ENCODE data around the gene ATG101. TPM values are rescaled to one million over a fixed set of nuclear protein-coding genes. Genes with fewer than 3 reads are reported as not detected.

ATG101 gene
- total RNA-seq, 1 donor from 2014 or later, result 38.4 TPM

- intact Hi-C loops (cut with micrococcal nuclease), result no loop called here
Measured at GRCh38 chr12:52041035-52041434, 28.7 kb upstream of the ATG101 start.

- intact Hi-C loops (cut with micrococcal nuclease), result no loop called here
Measured at GRCh38 chr12:52041695-52042123, 28.1 kb upstream of the ATG101 start.

GRCh38 chr12:52042706-52043385 is 26.9 kb upstream of the ATG101 start:
- intact Hi-C loops (cut with micrococcal nuclease), result no loop called here

DNA sequence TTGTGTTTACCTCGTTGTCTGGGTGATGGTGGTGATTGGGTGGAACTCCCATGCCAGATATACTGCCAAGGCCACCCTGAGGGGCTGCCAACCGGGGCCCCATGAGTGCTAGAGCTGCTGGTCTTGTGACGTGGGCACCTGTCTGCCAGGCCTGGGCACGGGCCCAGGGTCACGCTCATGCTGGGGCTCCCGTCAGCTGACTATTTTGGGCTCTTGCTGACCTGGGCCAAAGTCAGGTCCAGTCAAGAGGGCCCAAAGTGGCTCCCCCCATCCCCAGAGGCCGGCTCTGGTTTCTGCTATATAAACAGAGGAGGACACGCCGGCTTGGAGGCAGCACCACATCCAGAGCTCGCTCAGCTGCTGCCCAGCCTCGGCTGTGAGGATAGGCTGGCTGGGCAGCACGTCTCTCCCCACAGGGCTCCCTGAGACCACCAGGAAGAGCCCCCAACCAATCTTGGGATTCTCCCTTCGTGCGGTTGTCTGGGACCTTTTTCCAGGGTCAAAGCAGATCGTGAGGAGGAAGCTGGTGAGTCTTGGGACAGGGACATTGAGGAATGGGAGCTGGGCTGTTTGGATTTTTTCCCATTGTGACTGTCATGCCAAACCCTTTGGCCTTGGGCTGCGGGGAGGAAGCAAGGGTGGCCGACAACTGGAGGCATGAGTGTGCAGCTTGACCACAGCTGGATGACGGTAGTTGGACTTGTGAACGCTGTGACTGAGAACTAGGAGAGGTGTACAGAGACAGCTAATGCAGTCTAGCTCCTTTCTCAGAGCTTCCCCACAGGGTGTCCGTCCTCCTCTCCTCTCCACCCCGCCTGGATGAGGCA is 26.2 kb upstream of the ATG101 start:
- intact Hi-C loops (cut with micrococcal nuclease), result no loop called here

DNA sequence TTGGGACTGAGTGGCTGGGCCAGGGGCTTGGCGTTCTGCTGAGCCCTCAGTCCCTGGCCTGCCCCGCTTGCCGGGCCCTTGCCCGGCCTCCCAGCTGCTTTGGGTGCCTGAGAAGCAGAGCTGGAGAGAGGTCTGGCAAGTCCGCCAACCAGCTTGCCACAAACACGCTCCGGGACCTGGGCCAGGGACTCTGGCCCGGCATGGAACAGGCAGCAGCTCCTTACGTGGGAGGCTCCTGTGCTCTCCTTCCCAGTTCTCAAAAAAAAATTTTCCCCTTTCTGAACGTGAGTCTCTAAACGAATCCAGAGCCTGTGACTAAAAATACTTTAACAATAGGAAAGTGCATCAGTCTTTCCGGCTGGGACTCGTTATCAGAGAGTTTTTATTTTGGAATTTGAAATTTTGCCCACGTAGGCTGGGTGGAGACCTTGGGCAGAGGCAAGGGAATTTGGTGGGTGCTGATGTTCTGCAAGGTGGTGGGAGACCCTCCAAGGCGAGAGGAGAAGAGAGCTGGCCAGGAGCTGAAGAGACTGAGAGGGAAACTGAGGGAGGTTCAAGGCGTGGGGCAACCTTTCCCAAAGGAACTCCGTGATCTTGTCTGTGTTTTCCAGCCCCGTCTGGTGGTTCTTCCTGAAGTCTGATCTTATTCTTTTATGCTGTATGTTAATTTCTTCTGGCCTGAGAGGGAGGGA is 25.3 kb upstream of the ATG101 start:
- intact Hi-C loops (cut with micrococcal nuclease), result no loop called here

DNA sequence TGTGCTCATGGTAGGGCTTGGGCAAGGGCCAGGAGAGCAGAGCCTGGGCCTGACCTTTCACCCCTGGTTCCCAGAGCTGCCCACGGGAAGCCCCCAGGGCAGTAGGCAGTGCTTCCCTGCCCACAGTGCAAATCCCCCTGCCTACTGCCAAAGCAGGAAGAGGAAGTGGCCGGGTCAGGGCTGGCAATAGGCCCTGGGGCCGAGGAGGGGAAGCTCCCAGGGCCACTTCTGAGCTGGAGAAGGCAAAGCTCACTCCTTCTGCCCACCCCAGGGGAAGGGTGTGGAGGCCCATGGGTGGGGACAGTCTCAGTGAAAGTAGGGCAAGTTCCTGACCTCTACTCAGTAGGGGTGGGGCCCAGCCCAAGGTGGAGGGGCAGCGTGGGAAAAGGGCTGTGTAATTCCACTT is 24.0 kb upstream of the ATG101 start:
- intact Hi-C loops (cut with micrococcal nuclease), result no loop called here

DNA sequence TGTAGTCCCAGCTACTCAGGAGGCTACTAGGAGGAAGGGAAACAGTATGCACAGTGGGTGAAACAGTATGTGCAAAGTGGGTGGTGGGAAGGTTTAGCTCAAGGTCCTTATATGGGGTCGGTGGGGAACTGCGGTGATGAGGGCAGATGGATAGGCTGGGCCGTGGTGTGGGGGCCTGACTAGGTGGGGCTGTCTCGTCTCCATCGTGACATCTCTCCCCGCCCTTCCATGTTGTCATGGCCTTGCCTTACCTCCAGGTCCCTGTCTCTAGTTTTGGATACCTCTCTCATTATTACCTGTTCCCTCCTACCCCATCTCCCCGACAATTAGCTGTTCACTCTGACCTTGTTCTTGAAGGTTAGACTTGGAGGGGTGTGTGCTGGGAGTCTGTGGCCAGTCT is 22.9 kb upstream of the ATG101 start:
- intact Hi-C loops (cut with micrococcal nuclease), result no loop called here

DNA sequence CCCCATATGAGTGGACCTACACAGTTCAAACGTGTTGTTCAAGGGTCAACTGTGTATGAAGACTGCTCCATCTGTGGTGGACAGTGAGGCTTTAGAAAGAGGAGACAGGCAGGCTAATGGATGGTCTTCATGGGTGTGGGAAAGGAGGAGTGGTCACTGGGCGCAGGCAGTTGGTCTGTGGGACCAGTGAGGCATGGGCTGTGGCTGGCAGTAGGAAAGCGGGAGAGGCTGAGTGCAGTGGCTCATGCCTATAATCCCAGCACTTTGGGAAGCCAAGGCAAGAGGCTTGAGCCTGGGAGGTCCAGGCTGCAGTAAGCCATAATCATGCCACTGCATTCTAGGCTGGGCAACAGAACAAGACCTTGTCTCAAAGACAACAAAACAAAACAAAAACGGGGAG is 20.5 kb upstream of the ATG101 start:
- intact Hi-C loops (cut with micrococcal nuclease), result no loop called here

- intact Hi-C loops (cut with micrococcal nuclease), result no loop called here
Measured at GRCh38 chr12:52049688-52050087, 20.1 kb upstream of the ATG101 start.

DNA sequence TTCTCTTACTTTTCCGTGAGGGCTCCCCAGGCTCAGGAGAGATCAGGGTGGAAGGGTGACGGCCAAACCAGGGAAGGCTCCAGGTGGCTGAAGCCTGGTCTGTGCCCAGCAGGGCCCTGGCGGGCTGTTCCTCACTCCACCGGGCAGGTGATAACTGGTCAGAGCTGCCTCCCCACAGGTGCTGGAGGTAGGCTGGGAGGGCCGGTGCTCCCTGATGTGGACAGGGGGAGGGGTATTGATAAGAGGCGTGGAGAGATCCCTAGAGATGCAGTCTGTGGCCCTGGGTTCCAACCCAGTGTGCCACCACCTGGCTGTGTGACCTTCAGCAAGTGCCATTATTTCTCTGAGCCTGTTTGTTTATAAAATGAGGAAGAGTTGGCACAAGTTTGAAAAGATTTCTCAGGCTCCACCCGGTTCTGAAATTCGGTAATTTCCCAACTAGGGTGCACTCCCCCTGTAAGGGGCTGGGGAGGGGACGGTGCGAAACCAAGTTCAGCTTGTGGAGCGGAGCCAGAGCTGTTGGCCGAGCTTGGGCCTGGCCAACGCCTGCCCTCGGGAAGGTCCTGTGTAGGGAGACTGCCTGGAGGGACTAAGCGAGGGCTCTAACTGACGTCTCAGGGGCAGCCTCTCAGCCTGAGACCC is 19.5 kb upstream of the ATG101 start:
- intact Hi-C loops (cut with micrococcal nuclease), result no loop called here

DNA sequence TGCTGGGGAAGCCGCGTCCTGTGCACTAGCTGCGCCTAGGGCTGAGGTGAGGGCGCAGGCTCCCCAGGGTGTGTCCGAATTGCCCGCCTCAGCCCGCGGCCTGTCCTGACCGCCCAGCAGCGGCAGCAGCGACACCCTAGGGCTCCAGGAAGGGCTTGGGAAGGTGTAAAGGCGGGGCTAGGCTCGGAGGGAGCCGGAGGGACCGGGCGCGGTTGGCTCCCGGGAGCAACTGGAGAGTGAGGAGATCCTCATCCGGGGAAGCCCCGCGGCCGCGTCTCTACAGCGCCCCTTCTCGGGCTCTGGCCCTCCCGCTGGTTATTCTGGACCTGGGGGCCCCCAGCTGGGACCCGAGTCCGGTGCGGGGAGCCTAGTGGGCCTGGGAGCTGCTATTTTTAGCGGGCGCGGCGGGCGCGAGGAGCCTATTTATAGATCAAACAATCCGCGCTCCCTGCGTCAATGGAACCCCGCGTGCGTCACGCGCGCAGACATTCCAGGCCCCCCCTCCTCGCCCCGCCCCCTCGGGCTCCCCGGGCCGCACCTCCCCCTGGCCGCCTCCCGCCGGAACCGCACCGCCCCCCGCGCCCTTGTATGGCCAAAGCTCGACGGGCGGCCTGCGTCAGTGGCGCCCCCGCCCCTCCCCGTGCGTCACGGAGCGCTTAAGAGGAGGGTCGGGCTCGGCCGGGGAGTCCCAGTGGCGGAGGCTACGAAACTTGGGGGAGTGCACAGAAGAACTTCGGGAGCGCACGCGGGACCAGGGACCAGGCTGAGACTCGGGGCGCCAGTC is 18.8 kb upstream of the ATG101 start, which contains the start of gene NR4A1:
Gene NR4A1 (plus strand): TSS at position 685 of the 784 bp plus-strand sequence. CDS start 2,887 bp downstream, outside the sequence.
- intact Hi-C loops (cut with micrococcal nuclease), result loop anchor here (1.0 kb wide), 5 partner anchors 14 to 955 kb away; partner anchors contain the start of genes ATG101 and EIF4B

DNA sequence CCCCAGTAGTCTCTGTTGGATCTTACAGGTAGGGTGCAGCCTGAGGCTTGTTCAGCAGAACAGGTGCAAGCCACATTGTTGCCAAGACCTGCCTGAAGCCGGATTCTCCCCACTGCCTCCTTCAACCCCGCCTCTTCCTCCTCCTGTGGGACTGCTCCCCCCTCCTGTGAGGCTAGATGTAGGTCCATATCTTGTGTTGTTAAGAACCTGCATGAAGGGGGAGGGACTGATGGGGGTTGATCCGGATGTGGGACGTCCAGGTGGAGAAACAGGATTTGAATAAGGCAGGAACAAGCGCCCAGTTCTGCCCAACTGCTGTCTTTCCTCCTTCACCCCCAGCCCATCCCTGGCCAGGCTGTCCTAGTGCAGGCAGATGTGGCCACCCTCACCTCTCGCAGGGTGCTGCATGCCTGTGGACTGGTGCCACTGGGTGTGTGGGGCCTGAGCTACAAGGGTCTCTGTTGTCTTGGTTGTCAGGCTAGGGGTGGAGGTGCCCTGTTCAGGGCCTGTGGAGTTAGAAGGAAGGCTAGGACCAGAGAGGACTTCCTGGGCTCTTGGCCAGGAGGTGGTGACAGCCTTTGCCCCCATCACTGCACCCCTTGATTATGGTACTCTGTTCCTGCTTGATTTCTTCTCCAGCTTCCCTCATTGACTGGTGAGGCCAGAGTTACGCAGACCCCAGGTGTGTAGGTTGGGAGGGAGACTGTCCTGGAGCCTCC is 17.2 kb upstream of the ATG101 start:
- intact Hi-C loops (cut with micrococcal nuclease), result no loop called here

DNA sequence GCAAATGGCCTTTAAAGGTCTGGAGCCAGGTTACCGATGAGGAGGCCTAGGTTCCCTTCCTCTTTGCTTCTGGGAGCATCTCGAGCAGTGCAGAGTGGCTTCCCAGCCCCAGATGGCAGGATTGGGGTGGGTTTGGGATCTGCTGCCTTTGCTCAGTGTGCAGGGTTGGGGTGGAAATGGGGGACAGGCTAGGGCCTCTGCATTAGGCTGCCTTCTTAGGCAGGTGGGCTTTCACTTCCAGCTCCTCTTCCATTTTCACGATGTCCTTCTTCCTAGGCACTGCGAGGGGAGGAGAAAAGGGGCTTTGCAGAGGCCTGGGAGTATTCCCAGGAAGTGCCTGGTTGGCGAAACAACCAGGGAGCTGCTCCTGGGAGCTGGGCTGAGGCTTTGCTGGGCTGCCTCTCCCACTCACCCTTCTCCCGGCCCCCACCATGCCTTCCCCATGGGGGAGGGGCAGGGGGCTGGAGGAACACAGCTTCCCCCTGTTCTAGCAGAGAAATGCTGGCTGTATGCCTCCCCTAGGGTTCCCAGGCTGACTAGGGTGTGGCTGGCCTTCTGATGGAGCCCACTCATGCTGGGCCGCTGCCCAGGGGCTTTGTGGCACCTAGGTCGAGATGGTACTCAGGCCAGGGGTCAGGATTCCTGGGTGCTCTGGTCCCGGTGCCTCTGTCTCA is 16.1 kb upstream of the ATG101 start:
- intact Hi-C loops (cut with micrococcal nuclease), result no loop called here

DNA sequence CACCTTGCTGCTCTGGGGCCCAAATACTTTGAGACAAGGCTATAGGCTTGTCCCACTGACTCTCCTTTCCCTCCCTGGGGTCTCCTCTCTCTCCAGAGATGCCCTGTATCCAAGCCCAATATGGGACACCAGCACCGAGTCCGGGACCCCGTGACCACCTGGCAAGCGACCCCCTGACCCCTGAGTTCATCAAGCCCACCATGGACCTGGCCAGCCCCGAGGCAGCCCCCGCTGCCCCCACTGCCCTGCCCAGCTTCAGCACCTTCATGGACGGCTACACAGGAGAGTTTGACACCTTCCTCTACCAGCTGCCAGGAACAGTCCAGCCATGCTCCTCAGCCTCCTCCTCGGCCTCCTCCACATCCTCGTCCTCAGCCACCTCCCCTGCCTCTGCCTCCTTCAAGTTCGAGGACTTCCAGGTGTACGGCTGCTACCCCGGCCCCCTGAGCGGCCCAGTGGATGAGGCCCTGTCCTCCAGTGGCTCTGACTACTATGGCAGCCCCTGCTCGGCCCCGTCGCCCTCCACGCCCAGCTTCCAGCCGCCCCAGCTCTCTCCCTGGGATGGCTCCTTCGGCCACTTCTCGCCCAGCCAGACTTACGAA is 15.4 kb upstream of the ATG101 start:
- intact Hi-C loops (cut with micrococcal nuclease), result no loop called here

GRCh38 chr12:52054833-52055730 is 14.7 kb upstream of the ATG101 start:
- intact Hi-C loops (cut with micrococcal nuclease), result no loop called here

DNA sequence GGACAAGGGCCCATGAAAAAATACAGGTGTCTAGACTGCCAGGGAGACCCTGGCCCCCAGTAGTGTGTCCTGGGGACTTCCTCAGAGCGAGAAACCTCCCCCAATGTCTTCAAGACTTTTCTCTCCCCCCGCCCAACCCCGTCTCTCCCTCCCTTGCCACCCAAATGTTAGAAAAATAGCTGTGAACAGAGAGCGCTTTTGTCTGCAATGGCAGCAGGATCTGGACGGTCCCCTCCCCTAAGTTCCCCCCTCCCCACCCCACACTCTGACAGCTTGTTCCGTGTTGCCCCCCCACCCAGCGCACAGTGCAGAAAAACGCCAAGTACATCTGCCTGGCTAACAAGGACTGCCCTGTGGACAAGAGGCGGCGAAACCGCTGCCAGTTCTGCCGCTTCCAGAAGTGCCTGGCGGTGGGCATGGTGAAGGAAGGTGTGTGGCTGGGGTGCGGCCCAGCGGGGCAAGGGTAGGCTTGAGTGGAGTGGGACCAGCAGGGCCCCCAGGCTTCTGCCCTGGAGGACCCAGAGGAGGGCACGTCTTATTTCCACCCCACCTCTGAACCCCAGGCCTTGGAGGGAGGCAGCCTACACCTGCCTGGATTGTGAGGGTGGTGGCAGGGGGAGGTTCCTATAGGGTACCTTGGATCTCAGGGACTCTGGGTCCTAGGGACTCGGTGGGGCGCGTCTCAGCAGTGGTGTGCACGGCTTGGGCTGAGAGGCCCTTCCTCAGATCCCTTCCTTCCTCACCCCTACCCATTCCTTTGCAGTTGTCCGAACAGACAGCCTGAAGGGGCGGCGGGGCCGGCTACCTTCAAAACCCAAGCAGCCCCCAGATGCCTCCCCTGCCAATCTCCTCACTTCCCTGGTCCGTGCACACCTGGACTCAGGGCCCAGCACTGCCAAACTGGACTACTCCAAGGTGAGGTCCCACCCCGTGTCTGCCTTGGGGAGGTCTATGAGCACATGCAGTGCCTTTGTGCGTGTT is 13.8 kb upstream of the ATG101 start:
- intact Hi-C loops (cut with micrococcal nuclease), result no loop called here

Data from T-helper 2 cell treated with Interferon-gamma antibody and Interleukin-4, amounts not matched to agents 100 ng/mL and 5 ng/mL, for 36 hours (primary cell).